K562 (cell line): ENCODE data around the gene LONRF2. TPM values are rescaled to one million over a fixed set of nuclear protein-coding genes. Genes with fewer than 3 reads are reported as not detected.
"Not testable (repeated sequence)": the region's sequence is repeated elsewhere in the genome, so short reads cannot be mapped to it uniquely, and the experiment has no call there.

Experiments used
- ATAC-seq: fragments of 200-7000 bp; cut with Tn5 transposase; 3 replicates; pipeline ENCODE4 v1.9.1; 2020; ENCODE audit warnings: moderate library complexity
- BruUV-seq: library from RNA; stranded (reverse); fragments of 400-500 nt; replicated peaks from 2 replicates; lab custom pipeline; 2021; lab: Mats Ljungman, UMichigan
- CTCF ChIA-PET: fragments of 300-600 bp; formaldehyde crosslinking; extraction: SDS; loops from one replicate; lab custom pipeline; 2021; ENCODE audit warnings: low intra/inter-chr PET ratio; lab: Yijun Ruan, JAX
- POLR2A ChIA-PET: fragments of 300-600, 350-650 bp; sonication (Branson Sonifier 250); formaldehyde crosslinking; extraction: SDS; loops from one replicate; lab custom pipeline; 2021; ENCODE audit warnings: antibody characterized with exemption, inconsistent platforms; lab: Yijun Ruan, JAX
- DNase-seq, 4 experiments: peaks; one replicate each; pipeline versions ENCODE4 v3.0.0 to v3.0.0-alpha.2; 2011 to 2018; ENCODE audit warnings: low spot score in 3 of 4, mixed read lengths in 3 of 4; ENCODE audit errors: extremely low read depth in 1 of 4
- FAIRE-seq: peaks from 2 replicates; lab custom pipeline; 2011; peaks lifted over from hg19 to GRCh38; lab: Jason Lieb, UNC
- H2AFZ ChIP-seq: 2 replicates; pipeline ENCODE4 v1.6.0; 2011; ENCODE audit warnings: low read depth, low read length, control low read depth, inconsistent platforms
- H3K27ac ChIP-seq: fragments of 200-600 bp; 3 replicates; pipeline ENCODE4 v1.8.0; 2011; ENCODE audit warnings: low read depth, mild to moderate bottlenecking, control low read depth, inconsistent platforms, low read length, moderate library complexity, mixed read lengths; ENCODE audit errors: extremely low read depth
- H3K27me3 ChIP-seq, 2 experiments: fragments of 300-600 bp in 1 of 2; 2 replicates in 1 of 2; 3 replicates in 1 of 2; pipeline versions ENCODE4 v1.6.0 to v1.8.0; 2011; ENCODE audit warnings: inconsistent platforms in 2 of 2, low read length in 2 of 2, mild to moderate bottlenecking in 1 of 2, mixed read lengths in 1 of 2, moderate library complexity in 1 of 2; ENCODE audit not compliant: control insufficient read depth in 2 of 2, insufficient read depth in 2 of 2
- H3K36me3 ChIP-seq: fragments of 300-600 bp; 3 replicates; pipeline ENCODE4 v1.8.0; 2011; ENCODE audit warnings: mild to moderate bottlenecking, low read length, inconsistent platforms; ENCODE audit not compliant: control insufficient read depth, insufficient read depth
- H3K4me1 ChIP-seq, 2 experiments: fragments of 200-600 bp in 1 of 2; replicated peaks in 1 of 2; 2 replicates in 1 of 2; 3 replicates in 1 of 2; pipeline versions ENCODE4 v1.5.1 to v1.8.0; 2011; ENCODE audit warnings: inconsistent platforms in 2 of 2, low read length in 2 of 2, mild to moderate bottlenecking in 1 of 2, mixed read lengths in 1 of 2, moderate library complexity in 1 of 2; ENCODE audit not compliant: control insufficient read depth in 2 of 2, insufficient read depth in 2 of 2
- H3K4me2 ChIP-seq: 2 replicates; pipeline ENCODE4 v1.6.1; 2011; ENCODE audit warnings: low read length, control low read depth, inconsistent platforms, mixed read lengths; ENCODE audit not compliant: insufficient read depth
- H3K4me3 ChIP-seq: fragments of 200-600 bp; sonication (generic), shearing (Covaris generic); 2 replicates; pipeline ENCODE4 v1.5.1; 2016; ENCODE audit warnings: control low read depth, inconsistent platforms
- H3K79me2 ChIP-seq: fragments of 200-600 bp; 3 replicates; pipeline ENCODE4 v1.8.0; 2011; ENCODE audit warnings: low read length, inconsistent platforms; ENCODE audit not compliant: control insufficient read depth, insufficient read depth
- H3K9ac ChIP-seq, 2 experiments: 2 replicates each; pipeline versions ENCODE4 v1.6.0 to v1.6.1; 2011; ENCODE audit warnings: low read depth in 2 of 2, low read length in 2 of 2, control low read depth in 1 of 2, inconsistent platforms in 1 of 2, mild to moderate bottlenecking in 1 of 2, mixed read lengths in 1 of 2; ENCODE audit not compliant: insufficient read depth in 1 of 2
- H3K9me1 ChIP-seq: one replicate; pipeline ENCODE4 v1.6.0; 2011; ENCODE audit warnings: inconsistent platforms, mild to moderate bottlenecking, low read length, moderate library complexity; ENCODE audit not compliant: control insufficient read depth, insufficient read depth
- H3K9me3 ChIP-seq: replicated peaks from 2 replicates; pipeline ENCODE4 v1.5.1; 2011; ENCODE audit warnings: low read depth, low read length, inconsistent platforms; ENCODE audit not compliant: control insufficient read depth, insufficient read depth
- H4K20me1 ChIP-seq: replicated peaks from 2 replicates; pipeline ENCODE4 v1.6.1; 2011; ENCODE audit warnings: low read length, inconsistent platforms, mixed read lengths; ENCODE audit not compliant: control insufficient read depth, insufficient read depth
- CBX3 ChIP-seq, 2 experiments: IDR thresholded peaks; 1 replicate in 1 of 2; 2 replicates in 1 of 2; pipeline ENCODE4 v1.6.1; 2012; ENCODE audit warnings: inconsistent platforms in 2 of 2, low read length in 2 of 2, borderline replicate concordance in 1 of 2, control low read depth in 1 of 2
- CBX5 ChIP-seq: IDR thresholded peaks from 2 replicates; pipeline ENCODE4 v1.6.1; 2014; ENCODE audit warnings: low read depth, borderline replicate concordance
- CXXC5 ChIP-seq: fragments of 250-450 bp; sonication (Bioruptor Pico); IDR thresholded peaks from 2 replicates; pipeline ENCODE4 v1.8.0; 2022; ENCODE audit warnings: inconsistent platforms, mild to moderate bottlenecking, moderate library complexity
- TRIM28 ChIP-seq: fragments of 450-650 bp; IDR thresholded peaks from 2 replicates; pipeline ENCODE4 v1.6.1; 2017
- WGBS: fragments of 100-300 bp; shearing (Covaris generic); methylation state at CpG from one replicate; pipeline ENCODE4 v1.1.6; 2016; ENCODE audit warnings: low coverage, mixed read lengths; ENCODE audit not compliant: insufficient coverage; ENCODE audit errors: missing lambda C conversion rate; 5-methylcytosine and 5-hydroxymethylcytosine counted together
- in situ Hi-C: fragments of 300-500 bp; cut with MboI; formaldehyde crosslinking; loops from 4 replicates; pipeline ENCODE4 v1.15.0; 2018; ENCODE audit warnings: inconsistent platforms, mixed read lengths
- intact Hi-C: fragments of 100-400 bp; cut with micrococcal nuclease; formaldehyde crosslinking; loops from 2 replicates; pipeline ENCODE4 v1.14.2; 2022
- polyA plus RNA-seq, 8 experiments: library from polyadenylated mRNA; depleted of rRNA in 4 of 8; stranded (reverse) in 5 of 8; unstranded in 3 of 8; fragments of >200 nt; fragmentation: Nextera tagmentation in 2 of 8; fragmentation: Illumina TruSeq in 1 of 8; extraction: Ambion mirVana in 2 of 8; extraction: Trizol in 1 of 8; gene quantifications; 2 replicates each; pipeline versions ENCODE4 v1.2.1 to v1.2.3, GENCODE V29; 2011 to 2014; ENCODE audit warnings: inconsistent platforms in 1 of 8, missing spikeins in 1 of 8
- total RNA-seq, 7 experiments: library from RNA; depleted of rRNA in 6 of 7; stranded (reverse); fragments of >200 nt in 6 of 7; fragmentation: Illumina TruSeq in 2 of 7; extraction: Trizol in 2 of 7; gene quantifications; 2 replicates each; pipeline versions ENCODE4 v1.2.1 to v1.2.3, GENCODE V29; 2011 to 2021; ENCODE audit warnings: low replicate concordance in 1 of 7
- TF ChIP-seq, protein P1 (sequence below): fragments of 450-650 bp; IDR thresholded peaks from 2 replicates; pipeline ENCODE4 v1.6.1; 2018; ENCODE audit warnings: mild to moderate bottlenecking, low read depth; ENCODE audit not compliant: partially characterized antibody

LONRF2 gene
- total and polyA plus RNA-seq, 9 of the 15 experiments (the other 6 are each of a cell fraction or from before 2014, with no cell fraction given): 0.35 to 5.0 (median 2.7) TPM

DNA sequence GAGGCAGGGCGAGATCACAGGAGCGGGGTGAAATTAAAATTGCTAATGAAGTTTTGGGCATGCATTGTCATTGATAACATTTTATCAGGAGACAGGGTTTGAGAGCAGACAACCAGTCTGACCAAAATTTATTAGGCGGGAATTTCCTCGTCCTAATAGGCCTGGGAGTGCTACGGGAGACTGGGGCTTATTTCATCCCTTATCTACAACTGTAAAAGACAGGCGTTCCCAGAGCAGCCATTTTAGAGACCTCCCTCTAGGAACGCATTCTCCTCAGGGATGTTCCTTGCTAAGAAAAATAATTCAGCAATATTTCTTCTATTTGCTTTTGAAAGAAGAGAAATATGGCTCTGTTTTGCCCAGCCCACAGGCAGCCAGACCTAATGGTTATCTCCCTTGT, 40.0 kb upstream of the LONRF2 start:
- in situ Hi-C loops, H3K36me3 ChIP-seq, H3K27me3 ChIP-seq, H3K9ac ChIP-seq, H3K9me3 ChIP-seq, H3K79me2 ChIP-seq, ATAC-seq, intact Hi-C loops, H3K4me2 ChIP-seq, H2AFZ ChIP-seq, FAIRE-seq, H3K27ac ChIP-seq, H3K4me3 ChIP-seq, H3K9me1 ChIP-seq, H4K20me1 ChIP-seq, H3K4me1 ChIP-seq, POLR2A ChIA-PET, BruUV-seq, CTCF ChIA-PET, DNase-seq: not testable (repeated sequence)
- 40% methylated on average over 7 of the region's 7 CpGs for WGBS
- TF ChIP-seq, protein P1, sequence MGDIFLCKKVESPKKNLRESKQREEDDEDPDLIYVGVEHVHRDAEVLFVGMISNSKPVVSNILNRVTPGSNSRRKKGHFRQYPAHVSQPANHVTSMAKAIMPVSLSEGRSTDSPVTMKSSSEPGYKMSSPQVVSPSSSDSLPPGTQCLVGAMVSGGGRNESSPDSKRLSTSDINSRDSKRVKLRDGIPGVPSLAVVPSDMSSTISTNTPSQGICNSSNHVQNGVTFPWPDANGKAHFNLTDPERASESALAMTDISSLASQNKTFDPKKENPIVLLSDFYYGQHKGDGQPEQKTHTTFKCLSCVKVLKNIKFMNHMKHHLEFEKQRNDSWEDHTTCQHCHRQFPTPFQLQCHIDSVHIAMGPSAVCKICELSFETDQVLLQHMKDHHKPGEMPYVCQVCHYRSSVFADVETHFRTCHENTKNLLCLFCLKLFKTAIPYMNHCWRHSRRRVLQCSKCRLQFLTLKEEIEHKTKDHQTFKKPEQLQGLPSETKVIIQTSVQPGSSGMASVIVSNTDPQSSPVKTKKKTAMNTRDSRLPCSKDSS: peak; percentile 70
- TF ChIP-seq TRIM28: peak; percentile 47; the same call in 1 of the 2 replicates
- peak; percentile 90 for TF ChIP-seq CBX5
- peak in 1 of 2 experiments; percentile 57; a peak in 1 of 3 replicates for TF ChIP-seq CBX3 (IDR thresholded peaks at IDR 0.05; ENCODE audit: borderline replicate concordance in 1 of 2, low read length in 2 of 2)
- 0 out of 2 replicates have a peak, but pooled peaks have one; percentile 15 for TF ChIP-seq CXXC5 (CRISPR knock-in tag)
